Naive thymus-derived CD4-positive, alpha-beta T cell (primary cell): ENCODE results near the gene AOPEP. TPM values are rescaled to one million over a fixed set of nuclear protein-coding genes. Genes with fewer than 3 reads are reported as not detected.

Source experiments
- ATAC-seq: fragments of 150-1000 bp; cut with Tn5 transposase; 2 replicates; pipeline ENCODE4 v1.10.0; 2021; ENCODE audit warnings: mild to moderate bottlenecking, moderate library complexity
- CTCF ChIA-PET: fragments of 350-600 bp; sonication (Branson Sonifier 250); formaldehyde crosslinking; loops from one replicate; lab custom pipeline; 2021; ENCODE audit warnings: antibody characterized with exemption; lab: Charles Lee
- POLR2A ChIA-PET: fragments of 350-600 bp; sonication (Branson Sonifier 250); formaldehyde crosslinking; loops from one replicate; lab custom pipeline; 2021; ENCODE audit warnings: antibody characterized with exemption, inconsistent platforms; lab: Charles Lee
- DNase-seq, 9 donors: peaks; one replicate each; pipeline versions ENCODE4 v3.0.0 to v3.0.0-alpha.2; 2020 to 2022; ENCODE audit warnings: mixed read lengths in 1 of 9
- H3K27ac ChIP-seq: one replicate; pipeline ENCODE4 v1.7.0; 2013; ENCODE audit warnings: mild to moderate bottlenecking, low read depth, low read length, moderate library complexity
- H3K27me3 ChIP-seq, 2 donors: one replicate each; pipeline ENCODE4 v1.7.0; 2013; ENCODE audit warnings: low read length in 2 of 2, mild to moderate bottlenecking in 2 of 2, moderate library complexity in 2 of 2; ENCODE audit not compliant: control insufficient read depth in 2 of 2, insufficient read depth in 2 of 2
- H3K36me3 ChIP-seq, 3 experiments: 1 replicate in 2 of 3; 2 replicates in 1 of 3; pipeline ENCODE4 v1.7.0; 2013; ENCODE audit warnings: low read length in 3 of 3, mild to moderate bottlenecking in 3 of 3, moderate library complexity in 1 of 3; ENCODE audit not compliant: insufficient read depth in 3 of 3, control insufficient read depth in 2 of 3
- H3K4me1 ChIP-seq, 2 donors: one replicate each; pipeline ENCODE4 v1.7.0; 2013; ENCODE audit warnings: low read length in 2 of 2, mild to moderate bottlenecking in 2 of 2, moderate library complexity in 1 of 2; ENCODE audit not compliant: control insufficient read depth in 2 of 2, insufficient read depth in 2 of 2
- H3K4me3 ChIP-seq: 2 replicates; pipeline ENCODE4 v1.7.0; 2013; ENCODE audit warnings: mild to moderate bottlenecking, low read length
- H3K9me3 ChIP-seq, 3 experiments: 1 replicate in 2 of 3; 2 replicates in 1 of 3; pipeline ENCODE4 v1.7.0; 2013; ENCODE audit warnings: low read length in 3 of 3; ENCODE audit not compliant: control insufficient read depth in 2 of 3
- H3K27ac Mint-ChIP-seq, 9 donors: one replicate each; pipeline ENCODE4 v1.8.0; 2020 to 2022; ENCODE audit warnings: mixed read lengths in 9 of 9, mild to moderate bottlenecking in 8 of 9, moderate library complexity in 5 of 9, inconsistent platforms in 2 of 9
- H3K27me3 Mint-ChIP-seq, 5 donors: one replicate each; pipeline ENCODE4 v1.8.0; 2021 to 2022; ENCODE audit warnings: mixed read lengths in 5 of 5, mild to moderate bottlenecking in 1 of 5
- H3K36me3 Mint-ChIP-seq, 5 donors: one replicate each; pipeline ENCODE4 v1.8.0; 2020 to 2022; ENCODE audit warnings: mixed read lengths in 5 of 5, mild to moderate bottlenecking in 3 of 5, inconsistent platforms in 1 of 5
- H3K4me1 Mint-ChIP-seq, 7 donors: one replicate each; pipeline ENCODE4 v1.8.0; 2020 to 2022; ENCODE audit warnings: mixed read lengths in 7 of 7, mild to moderate bottlenecking in 3 of 7, inconsistent platforms in 1 of 7
- H3K4me3 Mint-ChIP-seq, 10 donors: one replicate each; pipeline ENCODE4 v1.8.0; 2020 to 2022; ENCODE audit warnings: mild to moderate bottlenecking in 10 of 10, mixed read lengths in 10 of 10, moderate library complexity in 6 of 10, inconsistent platforms in 2 of 10
- H3K9me3 Mint-ChIP-seq, 11 donors: one replicate each; pipeline ENCODE4 v1.8.0; 2020 to 2022; ENCODE audit warnings: mixed read lengths in 11 of 11, mild to moderate bottlenecking in 4 of 11, inconsistent platforms in 1 of 11, moderate library complexity in 1 of 11
- intact Hi-C, 2 donors: fragments of 100-400 bp; cut with micrococcal nuclease; formaldehyde crosslinking; loops; one replicate each; pipeline ENCODE4 v1.15.1; 2023
- polyA plus RNA-seq, 2 donors: library from polyadenylated mRNA; unstranded; fragments of 300-500 nt; fragmentation: Illumina TruSeq; gene quantifications; one replicate each; pipeline ENCODE4 v1.2.3, GENCODE V29; 2021
- total RNA-seq, 6 experiments: library from RNA in 5 of 6; stranded (reverse) in 5 of 6; gene quantifications; 1 replicate in 5 of 6; 2 replicates in 1 of 6; pipeline ENCODE4 v1.2.3 and lab custom pipeline; 2021 to 2026

The AOPEP gene
- total and polyA plus RNA-seq, 7 experiments from 2014 or later, result 5.7 to 19.0 (median 13.6) TPM

- CTCF ChIA-PET, result no interaction called here
- Histone ChIP-seq H3K27me3 (no peaks in the 10 kb centered on the region), H3K4me3 (no peak overlapping the region), H3K27ac (no peak overlapping the region), H3K4me1 (no peaks in the 10 kb centered on the region), H3K36me3 (peaks cover 0 to 12% (median 0%) of the 10 kb centered on the region in 3 experiments), H3K9me3 (no peaks in the 10 kb centered on the region)
- H3K27me3 Mint-ChIP-seq, result no peaks in the 10 kb centered on the region
- POLR2A ChIA-PET, result no interaction called here
- H3K36me3 Mint-ChIP-seq, result peaks cover 1 to 26% (median 8%) of the 10 kb centered on the region in 5 donors
- ATAC-seq (no peak), DNase-seq (no peak)
- H3K4me3 Mint-ChIP-seq, result no peak overlapping the region
- H3K4me1 Mint-ChIP-seq, result peaks cover 0 to 2% (median 0%) of the 10 kb centered on the region in 7 donors
- intact Hi-C loops, result no loop called here
- no peak overlapping the region for H3K27ac Mint-ChIP-seq
- H3K9me3 Mint-ChIP-seq, result no peaks in the 10 kb centered on the region
Observed at GRCh38 chr9:94922691-94923107, 196.2 kb downstream of the AOPEP start.

GRCh38 chr9:94923326-94924089 is 197.0 kb downstream of the AOPEP start:
- H3K27ac ChIP-seq, result no peak overlapping the region
- peak overlapping the region in 1 of 9 donors; percentile 62 for H3K27ac Mint-ChIP-seq
- no peaks in the 10 kb centered on the region for H3K4me1 Mint-ChIP-seq
- H3K9me3 ChIP-seq, result no peaks in the 10 kb centered on the region
- no peaks in the 10 kb centered on the region for H3K27me3 ChIP-seq
- no peak overlapping the region for H3K4me3 Mint-ChIP-seq
- H3K4me3 ChIP-seq, result no peak overlapping the region
- peaks cover 0 to 12% (median 0%) of the 10 kb centered on the region in 3 experiments for H3K36me3 ChIP-seq
- intact Hi-C loops, result no loop called here
- POLR2A ChIA-PET, result no interaction called here
- peaks cover 1 to 26% (median 10%) of the 10 kb centered on the region in 5 donors for H3K36me3 Mint-ChIP-seq
- H3K4me1 ChIP-seq, result no peaks in the 10 kb centered on the region
- ATAC-seq, result no peak
- H3K27me3 Mint-ChIP-seq, result no peaks in the 10 kb centered on the region
- no peaks in the 10 kb centered on the region for H3K9me3 Mint-ChIP-seq
- CTCF ChIA-PET, result no interaction called here
- no peak for DNase-seq

GRCh38 chr9:94925751-94926430 is 199.4 kb downstream of the AOPEP start:
- Mint-ChIP-seq H3K36me3 (peaks cover 1 to 38% (median 10%) of the 10 kb centered on the region in 5 donors), H3K4me1 (peaks cover 0 to 4% (median 0%) of the 10 kb centered on the region in 7 donors), H3K27me3 (no peaks in the 10 kb centered on the region), H3K9me3 (peaks cover 0 to 2% (median 0%) of the 10 kb centered on the region in 11 donors), H3K27ac (no peak overlapping the region), H3K4me3 (no peak overlapping the region)
- no peak overlapping the region for H3K27ac ChIP-seq
- no peaks in the 10 kb centered on the region for H3K9me3 ChIP-seq
- ChIA-PET CTCF (no interaction called here), POLR2A (no interaction called here)
- no peak for ATAC-seq
- no peaks in the 10 kb centered on the region for H3K4me1 ChIP-seq
- intact Hi-C loops, result no loop called here
- DNase-seq, result no peak
- peaks cover 0 to 12% (median 0%) of the 10 kb centered on the region in 3 experiments for H3K36me3 ChIP-seq
- no peaks in the 10 kb centered on the region for H3K27me3 ChIP-seq
- H3K4me3 ChIP-seq, result no peak overlapping the region

GRCh38 chr9:94926431-94926800 is 199.9 kb downstream of the AOPEP start:
- peaks cover 1 to 38% (median 10%) of the 10 kb centered on the region in 5 donors for H3K36me3 Mint-ChIP-seq
- ChIA-PET CTCF (no interaction called here), POLR2A (no interaction called here)
- ATAC-seq (no peak), DNase-seq (no peak)
- H3K4me1 Mint-ChIP-seq, result peaks cover 0 to 4% (median 0%) of the 10 kb centered on the region in 7 donors
- Histone ChIP-seq H3K4me1 (no peaks in the 10 kb centered on the region), H3K27me3 (no peaks in the 10 kb centered on the region), H3K36me3 (peaks cover 0 to 12% (median 0%) of the 10 kb centered on the region in 3 experiments), H3K4me3 (no peak overlapping the region), H3K27ac (no peak overlapping the region), H3K9me3 (no peaks in the 10 kb centered on the region)
- H3K4me3 Mint-ChIP-seq, result no peak overlapping the region
- H3K27ac Mint-ChIP-seq, result no peak overlapping the region
- no peaks in the 10 kb centered on the region for H3K27me3 Mint-ChIP-seq
- intact Hi-C loops, result no loop called here
- H3K9me3 Mint-ChIP-seq, result peaks cover 0 to 2% (median 0%) of the 10 kb centered on the region in 11 donors

- ATAC-seq (no peak), DNase-seq (no peak)
- Histone ChIP-seq H3K36me3 (peaks cover 0 to 12% (median 0%) of the 10 kb centered on the region in 3 experiments), H3K27ac (no peak overlapping the region), H3K27me3 (no peaks in the 10 kb centered on the region), H3K9me3 (no peaks in the 10 kb centered on the region), H3K4me3 (no peak overlapping the region), H3K4me1 (no peaks in the 10 kb centered on the region)
- H3K27me3 Mint-ChIP-seq, result no peaks in the 10 kb centered on the region
- CTCF ChIA-PET, result no interaction called here
- no peak overlapping the region for H3K4me3 Mint-ChIP-seq
- H3K27ac Mint-ChIP-seq, result no peak overlapping the region
- H3K36me3 Mint-ChIP-seq, result peaks cover 1 to 41% (median 10%) of the 10 kb centered on the region in 5 donors
- peaks cover 0 to 2% (median 0%) of the 10 kb centered on the region in 11 donors for H3K9me3 Mint-ChIP-seq
- POLR2A ChIA-PET, result no interaction called here
- intact Hi-C loops, result no loop called here
- H3K4me1 Mint-ChIP-seq, result peaks cover 0 to 4% (median 0%) of the 10 kb centered on the region in 7 donors
Observed at GRCh38 chr9:94927048-94927761, 200.7 kb downstream of the AOPEP start.

GRCh38 chr9:94927762-94928670 is 201.5 kb downstream of the AOPEP start:
- Histone ChIP-seq H3K27me3 (no peaks in the 10 kb centered on the region), H3K36me3 (peaks cover 0 to 12% (median 0%) of the 10 kb centered on the region in 3 experiments), H3K27ac (no peak overlapping the region), H3K9me3 (no peaks in the 10 kb centered on the region), H3K4me1 (no peaks in the 10 kb centered on the region), H3K4me3 (no peak overlapping the region)
- Mint-ChIP-seq H3K9me3 (peaks cover 0 to 2% (median 0%) of the 10 kb centered on the region in 11 donors), H3K27ac (no peak overlapping the region), H3K4me1 (peaks cover 0 to 4% (median 0%) of the 10 kb centered on the region in 7 donors), H3K36me3 (peaks cover 1 to 41% (median 9%) of the 10 kb centered on the region in 5 donors), H3K27me3 (no peaks in the 10 kb centered on the region), H3K4me3 (no peak overlapping the region)
- CTCF ChIA-PET, result no interaction called here
- DNase-seq (no peak), ATAC-seq (no peak)
- POLR2A ChIA-PET, result no interaction called here
- intact Hi-C loops, result no loop called here
